IPS-18c (cell line): ENCODE data around the gene RCOR3.
"Not testable (repeated sequence)": the region's sequence is repeated elsewhere in the genome, so short reads cannot be mapped to it uniquely, and the experiment has no call there.

Source experiments
- H3K4me3 ChIP-seq: 2 replicates; pipeline ENCODE4 v1.7.0; 2013; ENCODE audit warnings: low read depth, mild to moderate bottlenecking, low read length, moderate library complexity; ENCODE audit not compliant: insufficient read depth
- H3K9me3 ChIP-seq: one replicate; pipeline ENCODE4 v1.6.1; 2013; ENCODE audit warnings: mild to moderate bottlenecking, low read length, moderate library complexity; ENCODE audit not compliant: control insufficient read depth, insufficient read depth

The RCOR3 gene

GRCh38 chr1:211249611-211250010 is 9.6 kb upstream of the RCOR3 start:
- H3K9me3 ChIP-seq, H3K4me3 ChIP-seq: not testable (repeated sequence)

DNA sequence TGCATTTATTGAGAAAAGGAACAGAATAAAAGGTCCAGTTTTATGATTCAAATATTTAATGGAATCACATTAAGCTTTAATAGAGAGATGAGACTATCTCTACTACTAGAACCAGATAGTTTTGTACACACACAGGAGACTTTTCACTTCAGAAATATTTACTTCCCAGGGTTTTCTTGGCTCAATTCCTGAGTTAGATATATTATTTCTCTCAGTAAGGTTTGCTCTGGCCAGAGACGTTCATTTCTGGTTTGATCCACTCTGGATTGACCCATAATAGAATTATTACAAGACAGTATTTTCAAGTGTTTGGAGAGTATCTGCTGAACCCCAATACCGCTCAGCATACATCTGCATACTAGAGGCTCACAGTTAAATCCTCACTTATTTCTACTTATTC is 1.3 kb upstream of the RCOR3 start:
- peak overlapping the region; percentile 79 for H3K4me3 ChIP-seq
- peaks cover 2% of the 10 kb centered on the region for H3K9me3 ChIP-seq

GRCh38 chr1:211258310-211258755 is 833 bp upstream of the RCOR3 start:
- Histone ChIP-seq H3K4me3 (peak overlapping the region; percentile 79), H3K9me3 (peaks cover 2% of the 10 kb centered on the region)

GRCh38 chr1:211259638-211260126 is 516 bp downstream of the RCOR3 start:
- Histone ChIP-seq H3K4me3 (peak overlapping the region; percentile 87), H3K9me3 (peaks cover 2% of the 10 kb centered on the region)

DNA sequence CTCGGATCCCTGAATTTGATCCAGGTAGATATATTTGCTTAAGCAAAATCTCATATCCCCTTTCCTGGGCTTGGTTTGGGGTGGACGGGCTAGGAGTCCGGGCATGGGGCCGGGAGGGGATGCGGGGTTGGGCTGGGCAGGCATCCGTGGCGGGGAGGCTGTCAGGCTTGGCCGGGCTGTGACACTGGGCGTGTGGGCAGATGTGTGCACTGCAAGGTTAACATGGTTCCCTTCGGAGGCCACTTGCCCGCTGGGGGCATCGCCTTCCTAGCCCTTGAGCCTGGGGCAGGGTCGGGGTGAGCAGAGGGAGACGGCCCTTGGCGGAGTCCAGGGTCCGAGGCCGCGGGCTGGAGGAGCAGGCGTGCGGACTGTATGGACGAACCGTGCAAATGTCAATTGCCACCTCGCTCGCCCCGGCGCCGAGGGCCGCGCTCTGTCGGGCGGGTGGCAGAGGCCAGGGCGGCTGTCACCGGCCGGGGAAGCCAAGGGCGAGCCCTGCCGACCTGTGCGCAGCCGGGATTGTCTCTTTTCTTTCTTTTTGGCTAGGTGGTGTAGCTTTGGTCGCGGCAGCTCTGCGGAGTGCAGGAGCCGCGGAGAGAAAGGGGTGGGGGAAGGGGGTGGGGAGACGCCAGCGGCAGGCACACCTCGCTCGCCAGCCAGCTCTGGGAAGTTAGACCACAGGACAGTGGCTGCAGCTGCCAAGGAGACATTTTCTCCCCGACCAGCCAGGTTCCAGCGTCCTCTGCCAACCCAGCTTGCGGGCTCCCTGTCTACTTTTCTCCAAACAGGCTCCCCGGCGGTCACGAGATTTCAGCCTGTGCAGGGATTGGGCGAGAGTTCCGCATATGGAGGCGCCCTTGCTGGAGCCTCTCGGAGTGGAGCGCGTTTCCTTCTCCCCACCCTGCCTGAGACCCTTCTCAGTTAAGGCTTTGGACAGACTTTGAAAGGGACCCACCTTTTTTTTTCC is 1.3 kb downstream of the RCOR3 start:
- H3K4me3 ChIP-seq = peak overlapping the region; percentile 87
- H3K9me3 ChIP-seq = peaks cover 2% of the 10 kb centered on the region

DNA sequence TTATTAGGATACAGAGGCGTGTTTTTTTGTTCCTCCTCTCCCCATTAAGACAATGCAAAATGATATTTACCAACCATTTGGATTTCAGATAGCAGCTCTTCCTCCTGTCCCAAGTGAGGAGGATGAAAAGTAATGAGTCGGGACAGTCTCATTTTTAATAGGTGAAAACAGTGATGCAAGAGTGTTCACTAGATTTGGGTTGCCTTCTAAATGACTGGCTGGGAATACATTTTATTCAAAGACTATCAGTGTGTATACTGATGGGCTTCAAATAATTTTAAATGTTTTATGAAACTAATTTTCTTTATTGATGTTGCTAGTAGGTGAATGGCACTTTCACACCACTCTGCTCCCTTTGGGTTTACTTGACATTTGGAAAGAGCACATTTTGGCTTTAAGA is 2.1 kb downstream of the RCOR3 start:
- H3K4me3 ChIP-seq = peak overlapping the region; percentile 87; the same call in 1 of the 2 replicates

GRCh38 chr1:211263022-211263421 is 3.9 kb downstream of the RCOR3 start:
- H3K9me3 ChIP-seq, H3K4me3 ChIP-seq: not testable (repeated sequence)

More for the DNA sequence above, 2.1 kb downstream of the RCOR3 start:
- H3K9me3 ChIP-seq = peaks cover 2% of the 10 kb centered on the region

DNA sequence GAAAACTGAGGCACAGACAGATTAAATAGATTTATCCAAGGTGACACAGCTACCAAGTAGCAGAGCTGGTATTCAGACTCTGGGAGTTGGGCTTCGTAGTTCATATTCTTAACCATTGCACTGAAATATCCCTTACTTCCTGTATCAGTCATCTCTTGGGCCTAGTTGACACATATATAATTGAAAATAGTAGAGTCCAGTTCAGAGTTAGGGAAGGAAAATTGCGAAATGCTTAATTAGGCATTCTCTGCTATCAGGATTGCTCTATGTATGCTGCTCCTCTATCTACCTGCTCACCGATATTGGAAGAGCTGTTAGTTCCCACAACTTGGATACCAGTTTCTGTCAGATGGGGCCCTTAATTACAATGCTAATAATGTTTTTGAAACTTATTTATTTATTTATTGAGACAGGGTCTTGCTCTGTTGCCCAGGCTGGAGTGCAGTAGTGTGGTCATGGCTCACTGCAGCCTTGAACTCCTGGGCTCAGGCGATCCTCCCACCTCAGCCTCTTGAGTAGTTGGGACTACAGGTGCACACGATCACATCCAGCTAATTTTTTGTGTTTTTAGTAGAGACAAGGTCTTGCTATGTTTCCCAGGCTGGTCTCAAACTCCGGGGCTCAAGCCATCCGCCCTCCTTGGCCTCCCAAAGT is 8.2 kb downstream of the RCOR3 start:
- H3K9me3 ChIP-seq = no peaks in the 10 kb centered on the region

DNA sequence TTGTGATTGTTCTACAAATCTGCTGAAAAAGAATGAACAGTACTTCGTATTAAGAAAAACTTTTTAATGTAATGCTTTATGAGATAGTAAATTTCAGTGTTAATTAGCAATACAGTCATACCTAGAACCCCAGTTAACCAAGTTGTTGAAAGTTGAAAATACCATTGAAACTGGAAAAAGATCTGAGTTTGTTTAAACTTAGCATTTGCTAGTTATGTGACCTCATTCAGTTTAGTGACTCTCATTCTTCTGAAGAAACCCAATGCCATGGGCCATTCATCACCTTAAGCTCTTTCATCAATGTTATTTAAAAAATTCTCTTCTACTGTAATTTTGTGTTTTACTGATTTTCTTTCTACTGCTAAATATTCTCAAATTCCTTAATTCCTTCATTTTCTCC is 20.2 kb downstream of the RCOR3 start:
- H3K9me3 ChIP-seq = no peaks in the 10 kb centered on the region
- H3K4me3 ChIP-seq = no peak overlapping the region

More for the DNA sequence above, 8.2 kb downstream of the RCOR3 start:
- H3K4me3 ChIP-seq = no peak overlapping the region

- H3K9me3 ChIP-seq = no peaks in the 10 kb centered on the region
- H3K4me3 ChIP-seq = no peak overlapping the region
These were observed 21.7 kb downstream of the RCOR3 start for GRCh38 chr1:211280910-211281309.

DNA sequence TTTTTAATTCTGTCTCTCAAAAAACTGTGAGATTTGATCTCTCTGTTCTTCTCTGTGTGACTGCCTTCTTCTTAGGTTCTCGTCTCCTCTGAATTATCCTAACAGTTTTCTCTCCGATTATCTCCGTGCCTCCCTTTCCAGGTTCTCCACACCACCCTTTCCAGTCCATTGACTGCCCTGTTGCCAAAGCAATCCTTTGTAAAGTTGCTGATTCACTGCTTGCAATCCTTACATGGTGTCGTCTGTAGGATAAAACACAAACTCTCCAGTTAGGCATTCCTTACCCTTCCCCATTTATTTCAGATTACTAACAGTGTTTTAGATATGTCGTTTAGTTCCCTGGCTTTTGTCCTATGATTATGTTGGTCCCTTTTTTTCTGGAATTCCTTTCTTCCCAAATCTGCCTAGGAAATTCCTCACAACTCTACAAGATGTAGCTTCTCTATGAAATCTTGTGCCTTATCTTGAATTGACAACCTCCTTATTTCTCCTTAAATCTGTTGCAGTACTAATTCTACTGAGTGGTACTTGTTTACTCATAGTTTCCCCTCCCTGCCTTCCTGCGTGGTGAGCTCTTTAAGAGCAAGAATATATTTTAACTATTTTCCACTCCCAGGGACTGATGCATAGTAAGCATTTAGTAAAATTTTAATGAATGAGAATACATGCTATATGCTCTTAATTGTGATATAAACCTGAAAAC is 22.3 kb downstream of the RCOR3 start:
- H3K9me3 ChIP-seq = no peaks in the 10 kb centered on the region
- no peak overlapping the region for H3K4me3 ChIP-seq

- H3K4me3 ChIP-seq = no peak overlapping the region
These were observed 22.8 kb downstream of the RCOR3 start for GRCh38 chr1:211282023-211282373.

DNA sequence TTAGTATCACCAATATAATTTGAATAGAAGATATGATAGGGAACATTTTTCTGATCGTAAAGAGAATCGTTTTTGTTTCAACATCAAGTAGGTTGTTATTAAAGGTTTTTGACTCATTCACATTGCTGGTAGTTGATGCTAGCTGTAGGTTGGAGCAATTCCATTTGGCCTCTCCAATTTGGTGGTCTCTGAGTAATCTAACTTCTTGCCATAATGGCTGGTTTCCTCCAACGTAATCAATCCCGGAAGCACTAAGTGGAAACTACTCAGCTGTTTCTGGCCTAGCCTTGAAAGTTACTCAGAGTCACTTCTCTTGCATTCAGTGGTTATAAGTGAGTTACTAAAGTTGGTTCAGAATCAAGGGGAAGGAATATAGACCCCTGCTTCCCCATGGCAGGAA is 26.0 kb downstream of the RCOR3 start:
- Histone ChIP-seq H3K4me3 (no peak overlapping the region), H3K9me3 (no peaks in the 10 kb centered on the region)

More at GRCh38 chr1:211282023-211282373, 22.8 kb downstream of the RCOR3 start:
- no peaks in the 10 kb centered on the region for H3K9me3 ChIP-seq

DNA sequence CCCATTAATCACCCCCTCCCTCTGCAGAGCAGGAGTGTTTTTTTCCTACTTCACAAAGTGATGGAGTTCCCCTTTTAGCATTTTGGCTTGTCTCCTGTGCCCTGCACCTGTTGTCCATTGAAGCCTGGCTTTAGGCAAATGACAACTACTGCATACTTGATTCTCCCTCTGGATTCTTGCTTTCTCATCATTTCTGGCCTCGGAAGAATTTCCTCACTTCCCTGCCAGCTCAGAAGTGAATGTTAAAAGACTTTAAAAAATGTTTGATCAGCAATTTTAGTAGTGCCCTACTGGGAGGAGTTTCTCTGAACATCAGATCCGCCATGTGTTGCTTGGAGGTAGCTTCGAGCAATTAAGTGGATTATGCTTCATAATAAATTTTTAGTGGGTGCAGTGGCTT is 28.1 kb downstream of the RCOR3 start:
- H3K9me3 ChIP-seq = no peaks in the 10 kb centered on the region
- no peak overlapping the region for H3K4me3 ChIP-seq

DNA sequence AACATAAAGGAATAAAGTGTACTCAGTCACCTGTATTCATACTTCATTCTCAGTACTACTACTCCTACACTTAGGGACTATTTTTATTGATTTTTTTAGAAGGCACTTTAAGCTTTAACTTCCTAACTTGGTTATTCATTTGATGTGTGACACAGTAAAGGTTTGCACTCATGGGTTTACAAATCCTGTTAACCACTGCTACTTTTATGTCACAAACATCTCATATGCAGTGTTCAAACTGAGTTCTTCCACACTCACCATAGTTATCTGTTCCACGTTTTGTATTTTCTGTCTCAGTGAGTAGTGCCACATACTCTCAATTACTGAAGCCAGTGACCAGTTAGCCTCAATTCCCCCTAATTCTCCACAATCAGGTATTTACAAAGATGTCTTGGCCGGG is 33.2 kb downstream of the RCOR3 start:
- no peak overlapping the region for H3K4me3 ChIP-seq

DNA sequence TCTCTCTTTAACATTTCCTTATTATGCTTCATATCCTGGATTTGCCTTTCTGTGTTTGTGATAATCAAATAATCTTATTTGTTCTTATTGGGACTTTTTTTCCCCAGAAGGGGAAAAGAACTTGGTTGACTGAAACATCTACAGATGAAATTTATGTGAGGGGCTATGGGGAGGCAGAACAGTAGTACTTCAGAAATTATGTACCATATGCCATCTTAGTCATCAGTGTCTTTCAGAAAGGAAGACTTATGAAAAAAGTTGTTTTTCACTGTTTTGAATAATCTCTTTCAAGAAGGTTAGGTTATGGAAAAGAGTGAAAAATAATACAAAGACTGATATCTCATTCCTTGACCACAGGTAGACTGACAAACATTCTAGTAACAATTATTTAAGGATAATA is 37.2 kb downstream of the RCOR3 start:
- no peak overlapping the region for H3K4me3 ChIP-seq
- no peaks in the 10 kb centered on the region for H3K9me3 ChIP-seq

More for the DNA sequence above, 33.2 kb downstream of the RCOR3 start:
- no peaks in the 10 kb centered on the region for H3K9me3 ChIP-seq

- H3K9me3 ChIP-seq = no peaks in the 10 kb centered on the region
- H3K4me3 ChIP-seq = no peak overlapping the region
These were observed 45.9 kb downstream of the RCOR3 start for GRCh38 chr1:211305044-211305443.
